Suprapubic skin (tissue), 3 donors: ENCODE measurements around the gene SLC8A1.

Experiments used
- CTCF ChIP-seq, 2 donors: fragments of 200-600 bp in 1 of 2; fragments of 450-650 bp in 1 of 2; sonication (generic) in 1 of 2; IDR thresholded peaks; one replicate each; pipeline ENCODE4 v1.5.1; 2016 to 2019; ENCODE audit warnings: antibody characterized with exemption in 2 of 2, mild to moderate bottlenecking in 1 of 2, moderate library complexity in 1 of 2
- EP300 ChIP-seq: sonication (generic); formaldehyde crosslinking; IDR thresholded peaks from one replicate; pipeline ENCODE4 v1.6.1; 2017; ENCODE audit warnings: antibody characterized with exemption
- POLR2A ChIP-seq, 2 donors: fragments of 450-650 bp; IDR thresholded peaks; one replicate each; pipeline ENCODE4 v1.6.1; 2017; ENCODE audit warnings: antibody characterized with exemption in 2 of 2, mild to moderate bottlenecking in 2 of 2, moderate library complexity in 2 of 2

DNA sequence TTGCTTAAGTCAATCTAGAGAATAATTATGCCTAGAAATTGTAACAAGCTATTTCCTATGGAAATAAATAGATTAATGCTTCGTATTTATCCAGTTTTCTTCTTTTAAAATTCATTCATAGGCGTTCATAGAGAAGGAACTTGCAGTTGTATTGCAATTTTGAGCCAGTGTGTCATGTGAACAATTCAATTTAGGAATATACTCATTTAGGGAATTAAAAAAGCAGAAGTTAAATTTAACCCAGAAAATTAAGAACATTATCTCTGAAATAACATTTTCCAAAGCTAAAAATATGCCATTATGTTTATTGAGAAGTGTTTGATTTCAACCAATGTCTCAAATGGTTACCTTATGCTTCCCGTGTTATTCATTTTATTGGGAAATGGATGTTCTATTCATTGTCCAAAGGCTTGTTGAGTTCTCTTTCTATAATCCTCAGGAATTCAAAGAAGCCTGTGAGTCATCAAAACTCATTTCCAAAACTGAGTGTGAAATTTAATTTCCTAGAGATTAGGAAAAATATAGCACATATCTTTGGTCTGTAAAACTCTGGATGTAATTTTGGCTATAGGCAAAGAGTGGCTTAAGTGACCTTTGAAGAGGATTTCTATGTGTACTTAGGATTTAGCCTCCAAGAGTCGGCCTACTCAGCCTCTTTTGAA is 99.7 kb downstream of the SLC8A1 start:
- no peak for TF ChIP-seq CTCF (IDR thresholded peaks at IDR 0.05)
- TF ChIP-seq POLR2A (IDR thresholded peaks at IDR 0.05) = no peak
- TF ChIP-seq EP300 = no peak
